Cardiac fibroblast (primary cell): ENCODE measurements around the gene TSC1.

Experiments used
- DNase-seq, 2 donors: peaks; one replicate each; pipeline versions ENCODE4 v3.0.0 to v3.0.0-alpha.2; 2010; ENCODE audit warnings: low read depth in 2 of 2
- H3K4me3 ChIP-seq, 2 donors: replicated peaks in 1 of 2; 1 replicate in 1 of 2; 2 replicates in 1 of 2; pipeline ENCODE4 v1.5.1; 2011; ENCODE audit warnings: low read depth in 2 of 2, low read length in 2 of 2, mild to moderate bottlenecking in 2 of 2, moderate library complexity in 1 of 2
- TF ChIP-seq, protein P1 (sequence below): IDR thresholded peaks from one replicate; pipeline ENCODE4 v1.5.1; 2011; ENCODE audit warnings: low read depth, mild to moderate bottlenecking, low read length, inconsistent platforms

TSC1 gene

DNA sequence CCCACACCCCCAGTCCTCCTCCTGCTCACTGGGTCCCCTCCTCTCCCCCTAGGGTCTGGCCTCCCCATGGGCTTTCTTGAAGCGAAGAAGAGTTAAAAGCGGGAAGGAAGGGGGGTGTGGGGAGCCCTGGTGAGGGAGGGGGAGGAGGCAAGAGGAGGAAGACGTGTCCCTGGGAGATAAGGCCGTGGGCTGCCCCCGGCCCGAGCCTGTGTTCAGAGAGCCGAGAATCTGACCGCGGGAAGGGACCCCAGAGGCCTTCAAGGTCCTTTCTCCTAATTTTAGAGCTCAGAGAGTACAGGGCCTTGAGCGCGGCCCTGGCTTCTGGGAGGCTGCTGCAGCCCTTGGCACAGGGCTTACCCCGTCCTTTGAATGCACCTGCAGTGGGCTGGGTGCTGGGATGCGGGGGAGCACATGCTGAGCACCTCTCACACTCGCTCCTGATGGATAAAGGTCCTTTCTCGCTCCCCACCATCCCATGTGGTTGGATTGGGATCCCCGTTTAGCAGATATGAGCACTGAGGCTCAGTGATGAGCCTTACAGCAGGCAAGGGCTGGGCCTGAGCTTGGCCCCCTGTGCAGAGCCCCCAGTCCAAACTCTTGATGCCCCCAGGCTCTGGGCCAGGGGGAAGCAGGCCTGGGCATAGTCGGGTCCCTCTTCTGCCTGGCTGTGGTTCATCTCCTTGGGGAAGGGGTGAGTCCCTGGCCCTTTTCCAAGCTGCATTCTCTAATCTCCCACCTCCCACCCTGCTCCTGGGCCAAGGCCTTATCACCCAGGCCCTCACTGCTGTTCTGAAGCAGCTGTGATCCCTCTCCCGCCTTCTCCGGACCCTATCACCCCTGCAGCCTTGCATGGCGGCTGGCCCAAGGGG is 40.0 kb upstream of the TSC1 start:
- DNase-seq: no peak
- H3K4me3 ChIP-seq: no peak overlapping the region
- TF ChIP-seq, protein P1, sequence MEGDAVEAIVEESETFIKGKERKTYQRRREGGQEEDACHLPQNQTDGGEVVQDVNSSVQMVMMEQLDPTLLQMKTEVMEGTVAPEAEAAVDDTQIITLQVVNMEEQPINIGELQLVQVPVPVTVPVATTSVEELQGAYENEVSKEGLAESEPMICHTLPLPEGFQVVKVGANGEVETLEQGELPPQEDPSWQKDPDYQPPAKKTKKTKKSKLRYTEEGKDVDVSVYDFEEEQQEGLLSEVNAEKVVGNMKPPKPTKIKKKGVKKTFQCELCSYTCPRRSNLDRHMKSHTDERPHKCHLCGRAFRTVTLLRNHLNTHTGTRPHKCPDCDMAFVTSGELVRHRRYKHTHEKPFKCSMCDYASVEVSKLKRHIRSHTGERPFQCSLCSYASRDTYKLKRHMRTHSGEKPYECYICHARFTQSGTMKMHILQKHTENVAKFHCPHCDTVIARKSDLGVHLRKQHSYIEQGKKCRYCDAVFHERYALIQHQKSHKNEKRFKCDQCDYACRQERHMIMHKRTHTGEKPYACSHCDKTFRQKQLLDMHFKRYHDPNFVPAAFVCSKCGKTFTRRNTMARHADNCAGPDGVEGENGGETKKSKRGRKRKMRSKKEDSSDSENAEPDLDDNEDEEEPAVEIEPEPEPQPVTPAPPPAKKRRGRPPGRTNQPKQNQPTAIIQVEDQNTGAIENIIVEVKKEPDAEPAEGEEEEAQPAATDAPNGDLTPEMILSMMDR: no peak

- TF ChIP-seq, protein P1: no peak
- no peak overlapping the region for H3K4me3 ChIP-seq
- no peak for DNase-seq
Measured at GRCh38 chr9:132983491-132984201, 39.2 kb upstream of the TSC1 start.

- H3K4me3 ChIP-seq: no peak overlapping the region
- TF ChIP-seq, protein P1: no peak
- DNase-seq: no peak
Measured at GRCh38 chr9:132982458-132982857, 38.0 kb upstream of the TSC1 start.

DNA sequence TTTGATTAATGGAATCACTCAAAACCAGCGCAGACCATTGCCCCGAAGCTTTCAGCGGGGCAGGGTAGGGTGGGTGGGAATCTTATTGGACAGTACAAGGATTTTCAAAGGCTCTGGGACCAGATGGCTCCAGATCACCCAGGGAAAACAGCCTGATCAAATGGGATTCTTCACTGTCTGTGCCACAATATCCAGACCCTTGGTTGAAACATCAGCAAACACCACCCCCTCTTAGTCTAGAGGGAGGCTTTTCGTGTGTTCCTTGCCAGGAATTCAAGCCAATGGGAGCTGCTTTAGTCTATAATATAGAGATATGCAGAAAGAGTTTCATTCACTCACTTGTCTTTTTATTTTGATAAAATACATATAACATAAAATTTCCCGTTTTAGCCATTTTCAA is 35.7 kb upstream of the TSC1 start:
- TF ChIP-seq, protein P1: no peak
- no peak for DNase-seq
- H3K4me3 ChIP-seq: no peak overlapping the region

GRCh38 chr9:132978451-132979131 is 34.2 kb upstream of the TSC1 start, which contains the start of gene GFI1B:
GFI1B (plus strand) TSS chr9:132978694; CDS start chr9:132986679, 7,985 bp downstream.
- no peak for DNase-seq
- H3K4me3 ChIP-seq: no peak within 1 kb of the TSS
- TF ChIP-seq, protein P1: no peak

GRCh38 chr9:132978112-132978450 is 33.7 kb upstream of the TSC1 start:
- H3K4me3 ChIP-seq: no peak overlapping the region
- TF ChIP-seq, protein P1: no peak
- DNase-seq: no peak
